Stimulated activated CD4-positive, alpha-beta T cell treated with anti-CD3 and anti-CD28 coated beads, Interleukin-1b, Interleukin-23, amount 100 ng/mL, for 4 hours (primary cell): ENCODE results near the gene CD164.

Experiments
- DNase-seq, 2 donors: peaks; one replicate each; pipeline ENCODE4 v3.0.0-alpha.2; 2020; ENCODE audit warnings: low read depth in 2 of 2

Gene CD164

DNA sequence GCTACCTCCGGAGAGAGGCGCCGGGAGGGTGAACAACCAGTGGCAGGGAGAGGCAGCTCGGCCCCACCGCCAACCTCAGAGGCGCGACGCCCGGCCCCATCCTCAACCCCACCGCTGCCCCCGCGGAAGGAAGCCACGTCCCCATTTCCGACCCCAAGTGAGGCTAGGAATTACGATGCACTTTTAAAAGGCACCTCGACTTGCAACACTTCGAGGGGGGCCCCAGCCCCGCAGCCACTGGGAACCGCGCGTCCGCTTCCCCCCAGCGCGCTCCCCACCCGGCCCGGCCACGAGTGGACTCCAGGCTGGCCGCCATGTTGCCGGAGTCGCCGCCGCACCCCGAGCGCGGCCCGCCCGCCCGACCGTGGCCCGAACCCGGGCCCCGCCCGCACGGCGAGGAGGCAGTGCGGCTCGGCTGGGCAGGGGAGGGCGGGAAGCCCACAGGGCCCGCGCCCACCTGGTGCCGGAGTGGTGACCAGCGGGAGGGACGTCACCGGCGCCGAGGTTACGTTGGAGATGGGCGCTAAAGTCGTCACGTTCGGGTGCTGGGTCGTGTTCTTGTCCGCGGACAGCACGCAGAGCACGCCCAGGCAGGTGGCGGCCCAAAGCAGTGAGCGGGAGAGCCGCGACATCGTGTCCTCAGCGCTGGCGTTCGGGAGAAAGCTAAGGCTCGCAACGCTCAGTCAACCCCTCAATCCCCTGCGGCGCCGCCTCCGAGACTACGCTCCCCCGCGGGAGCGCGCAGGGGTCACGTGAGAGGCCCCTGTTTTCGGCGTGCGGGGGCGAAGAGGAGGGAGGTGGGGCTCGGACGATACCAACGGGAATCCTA lies at the start of gene CD164:
TSS of gene CD164 (minus strand) at position 721 of the 829 bp plus-strand sequence. CDS start at position 632, 89 bp downstream.
- peak; percentile 90 to 94 for DNase-seq

- no peak for DNase-seq
Measured at GRCh38 chr6:109429496-109429895, 47.2 kb upstream of the CD164 start.

GRCh38 chr6:109428889-109429477 lies 46.7 kb upstream of the CD164 start:
- no peak for DNase-seq

GRCh38 chr6:109424946-109425345 lies 42.7 kb upstream of the CD164 start:
- no peak for DNase-seq

GRCh38 chr6:109421184-109421583 lies 38.9 kb upstream of the CD164 start:
- DNase-seq: no peak

DNA sequence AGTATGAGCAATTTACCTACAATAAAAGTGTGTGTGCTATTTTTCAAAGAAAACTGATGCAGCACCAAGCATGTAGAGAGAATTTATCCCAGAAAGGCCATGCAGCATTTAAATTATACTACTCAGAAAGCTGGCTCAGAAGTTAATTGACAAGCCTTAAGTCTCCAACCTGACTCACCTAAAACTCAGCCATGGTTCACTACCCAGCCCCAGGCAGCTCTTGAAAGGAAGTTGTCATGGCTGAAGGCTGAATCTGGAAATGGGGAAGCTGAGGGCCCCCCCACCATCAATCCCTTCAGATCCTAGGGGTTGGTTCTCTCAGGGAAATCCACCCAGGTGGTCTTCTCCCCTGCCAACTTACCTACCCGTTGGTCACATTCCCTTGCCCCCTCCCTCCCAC lies 38.5 kb upstream of the CD164 start:
- DNase-seq: no peak

DNA sequence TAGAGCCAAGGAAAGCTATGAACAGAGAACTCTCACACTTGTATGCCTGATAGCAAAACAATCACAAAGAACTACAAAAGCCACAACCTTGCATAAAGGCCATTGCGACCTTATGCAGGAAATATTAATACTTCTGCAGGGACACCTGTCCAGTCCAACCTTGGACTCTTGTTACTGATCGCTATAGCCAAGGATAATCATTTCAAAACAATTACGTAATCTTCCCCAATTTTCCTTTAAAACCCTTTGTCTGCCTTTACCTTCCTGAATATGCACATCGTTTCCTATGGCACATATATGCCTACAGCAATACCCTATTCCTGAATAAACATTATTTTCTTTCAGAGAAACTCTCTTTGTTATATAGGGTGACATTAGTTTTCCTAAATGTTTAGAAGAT lies 35.4 kb upstream of the CD164 start:
- DNase-seq: no peak

- no peak for DNase-seq
Measured at GRCh38 chr6:109411034-109411433, 28.8 kb upstream of the CD164 start.

GRCh38 chr6:109406196-109406595 lies 23.9 kb upstream of the CD164 start:
- no peak for DNase-seq

GRCh38 chr6:109397020-109397419 lies 14.8 kb upstream of the CD164 start:
- no peak for DNase-seq

DNA sequence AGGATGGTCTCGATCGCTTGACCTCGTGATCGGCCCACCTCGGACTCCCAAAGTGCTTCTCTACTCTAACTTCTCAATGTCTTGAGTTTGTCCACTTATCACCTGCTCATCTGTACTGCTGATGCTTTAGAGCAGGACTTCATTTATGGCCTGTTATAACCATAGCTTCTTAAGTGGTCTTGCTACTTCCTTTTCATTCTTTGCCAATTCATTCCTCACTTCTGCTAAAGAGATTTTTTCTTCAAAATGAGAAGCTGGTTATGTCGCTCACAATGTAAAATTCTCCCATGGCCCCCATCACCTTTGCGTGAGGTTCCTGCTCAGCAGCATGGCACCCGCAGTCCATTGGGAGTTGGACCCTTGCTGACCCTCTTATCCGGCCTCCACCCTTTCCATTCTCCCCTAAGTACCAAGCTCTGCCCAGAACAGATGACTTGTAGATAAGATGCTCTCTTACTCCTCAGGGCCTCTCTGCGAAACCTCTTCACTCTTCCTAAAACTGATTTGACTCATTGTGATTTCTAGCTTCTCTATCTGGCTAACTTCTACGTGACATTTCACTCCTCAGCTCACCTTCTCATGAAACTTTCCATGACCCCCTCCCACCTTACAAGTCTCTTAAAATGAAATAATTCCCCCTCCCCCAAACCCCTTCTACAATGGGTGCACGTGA lies 13.9 kb upstream of the CD164 start:
- no peak for DNase-seq

DNA sequence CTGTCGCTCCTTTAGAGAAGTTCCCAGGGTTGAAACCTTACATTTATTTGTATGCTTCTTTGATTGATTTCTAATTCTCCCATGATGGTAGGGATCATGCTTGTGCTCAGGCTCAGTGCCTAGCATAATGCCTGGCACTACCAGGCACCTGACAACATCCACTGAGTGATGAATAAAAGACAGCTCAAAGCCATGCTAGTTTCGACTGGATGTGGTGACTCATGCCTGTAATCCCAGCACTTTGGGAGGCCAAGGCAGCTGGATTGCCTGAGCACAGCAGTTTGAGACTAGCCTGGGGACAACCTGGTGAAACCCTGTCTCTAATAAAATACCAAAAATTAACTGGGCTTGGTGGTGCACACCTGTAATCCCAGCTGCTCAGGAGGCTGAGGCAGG lies 11.6 kb upstream of the CD164 start:
- no peak for DNase-seq

DNA sequence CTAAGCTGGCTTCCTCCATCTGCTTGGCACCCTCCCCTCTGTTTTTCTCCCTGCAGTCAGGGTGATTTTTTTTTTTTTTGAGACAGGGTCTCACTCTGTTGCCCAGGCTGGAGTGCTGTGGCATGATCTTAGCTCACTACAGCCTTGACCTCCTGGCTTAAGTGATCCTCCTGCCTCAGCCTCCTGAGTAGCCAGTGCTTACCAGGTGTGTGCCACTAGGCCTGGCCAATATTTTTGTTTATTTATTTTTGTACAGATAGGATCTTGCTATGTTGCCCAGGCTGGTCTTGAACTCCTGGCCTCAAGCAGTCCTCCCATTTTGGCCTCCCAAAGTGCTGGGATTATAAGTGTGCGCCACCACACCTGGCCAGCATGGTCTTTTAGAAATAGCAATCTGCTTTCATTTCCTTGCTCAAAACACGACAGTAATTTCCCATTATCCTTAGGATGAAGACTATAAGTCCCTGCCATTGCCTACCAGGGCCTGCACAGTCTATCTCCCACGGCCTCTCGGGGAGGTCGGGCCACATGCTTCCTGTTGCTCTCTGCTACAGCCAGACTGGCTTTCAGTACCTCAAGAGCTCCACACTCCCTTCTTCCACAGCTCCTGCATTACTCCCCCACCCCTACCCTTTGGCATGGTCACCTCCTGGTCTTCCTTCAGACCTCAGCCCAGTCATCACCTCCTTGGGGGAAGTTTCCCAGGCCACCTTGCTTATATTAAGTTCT lies 11.1 kb upstream of the CD164 start:
- DNase-seq: no peak

GRCh38 chr6:109389650-109390274 lies 7.5 kb upstream of the CD164 start:
- DNase-seq: no peak

DNA sequence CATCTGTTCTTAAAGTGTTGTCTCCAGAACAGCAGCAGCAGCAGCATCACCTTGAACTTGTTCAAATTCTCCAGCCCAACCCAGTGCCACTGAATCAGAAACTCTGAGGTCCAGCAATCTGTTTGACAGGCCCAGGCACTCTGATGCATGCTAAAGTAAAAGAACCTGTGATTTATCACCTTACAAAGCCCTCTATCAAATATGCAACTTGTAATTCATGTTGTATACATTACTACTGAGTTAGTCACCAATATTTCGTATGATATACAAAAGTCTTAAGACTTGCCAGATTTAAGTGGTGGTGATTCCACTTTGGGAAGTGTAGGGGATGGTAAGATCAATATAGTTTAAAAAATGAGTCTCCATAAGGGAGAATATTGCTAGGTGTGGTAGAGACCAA lies 6.0 kb upstream of the CD164 start:
- DNase-seq: no peak

DNA sequence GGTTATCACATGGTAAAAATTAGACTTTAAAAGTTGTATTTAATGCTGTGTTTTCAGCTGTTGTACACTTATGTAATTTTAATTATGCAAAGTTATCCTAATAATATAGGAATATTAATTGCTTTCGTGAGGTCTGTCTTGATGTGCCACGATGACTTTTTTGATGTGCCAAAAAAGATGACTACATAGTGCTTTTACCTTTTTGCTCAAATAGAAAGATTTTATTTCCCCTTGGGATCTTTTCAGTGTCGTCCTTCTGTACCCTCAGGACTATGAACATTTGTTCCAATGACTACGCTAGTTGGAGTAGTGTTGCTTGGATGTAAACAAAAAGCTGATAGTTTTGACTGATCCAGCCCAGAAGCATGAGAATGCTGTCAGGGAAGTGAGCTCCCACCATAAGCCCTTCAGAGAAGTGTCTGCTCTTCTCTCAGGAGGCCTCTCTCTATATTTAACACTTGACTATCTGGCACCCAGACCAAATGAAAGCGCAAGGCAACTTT lies 1.2 kb upstream of the CD164 start:
- no peak for DNase-seq

DNA sequence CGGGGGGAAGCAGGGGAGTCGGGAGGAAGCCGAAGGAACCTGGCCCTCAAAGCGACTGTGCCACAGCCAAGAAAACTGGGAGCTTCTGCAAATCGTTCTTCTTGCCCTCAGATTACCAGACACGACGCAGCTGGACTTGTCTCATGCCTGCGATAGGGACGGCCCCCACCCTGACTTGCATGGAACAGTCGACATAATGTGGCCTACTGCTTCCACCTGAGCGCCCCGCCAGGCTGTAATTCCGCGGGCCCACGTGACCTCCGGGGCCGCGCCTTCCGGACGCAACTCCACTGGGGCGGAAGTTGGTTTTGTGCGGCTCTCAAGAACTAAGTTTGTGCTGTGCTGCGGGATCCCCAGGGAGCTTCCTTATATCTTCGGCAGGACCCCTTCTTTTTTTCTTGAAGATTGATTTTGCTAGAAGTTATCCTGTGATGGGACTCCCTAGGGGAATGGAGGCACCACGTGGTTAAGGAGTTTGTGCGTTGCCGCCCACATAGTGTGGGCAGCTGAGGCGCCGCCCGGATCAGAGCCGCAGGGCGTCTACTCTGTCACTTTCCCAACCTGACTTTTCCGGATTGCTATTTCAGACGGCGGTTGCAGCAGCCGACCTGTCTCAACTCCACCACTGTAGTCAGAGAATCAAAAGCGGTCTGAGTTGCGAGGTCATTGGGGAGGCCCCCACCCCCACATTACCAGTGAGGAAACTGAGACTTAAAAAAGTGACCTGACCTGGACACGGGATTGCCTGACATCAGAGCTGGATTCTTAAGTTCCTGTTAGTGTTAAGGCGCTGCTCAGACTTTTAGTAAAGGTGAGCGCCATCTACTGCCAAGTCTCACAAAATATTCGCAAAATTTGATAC lies 540 bp upstream of the CD164 start:
- DNase-seq: peak; percentile 82 to 84

- DNase-seq: no peak
Measured at GRCh38 chr6:109381061-109381746, 1.1 kb downstream of the CD164 start.

DNA sequence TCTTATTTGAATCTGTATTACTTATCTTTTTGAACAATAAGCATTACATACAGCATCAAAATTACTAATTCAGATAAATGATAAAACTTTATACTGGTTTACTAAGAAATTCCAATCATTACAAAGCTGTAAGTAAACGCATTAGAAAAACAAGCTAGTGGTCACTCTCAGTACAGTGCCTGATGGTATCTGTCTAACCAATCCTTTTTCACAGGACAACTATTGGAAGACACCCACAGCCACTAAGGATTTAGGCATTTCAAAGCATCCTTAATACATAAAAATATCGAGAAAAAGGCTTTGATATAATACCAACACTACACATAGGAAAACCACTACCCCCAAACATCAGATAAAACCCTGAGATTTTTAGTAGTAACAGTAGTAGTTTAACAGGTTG lies 2.6 kb downstream of the CD164 start:
- DNase-seq: no peak

DNA sequence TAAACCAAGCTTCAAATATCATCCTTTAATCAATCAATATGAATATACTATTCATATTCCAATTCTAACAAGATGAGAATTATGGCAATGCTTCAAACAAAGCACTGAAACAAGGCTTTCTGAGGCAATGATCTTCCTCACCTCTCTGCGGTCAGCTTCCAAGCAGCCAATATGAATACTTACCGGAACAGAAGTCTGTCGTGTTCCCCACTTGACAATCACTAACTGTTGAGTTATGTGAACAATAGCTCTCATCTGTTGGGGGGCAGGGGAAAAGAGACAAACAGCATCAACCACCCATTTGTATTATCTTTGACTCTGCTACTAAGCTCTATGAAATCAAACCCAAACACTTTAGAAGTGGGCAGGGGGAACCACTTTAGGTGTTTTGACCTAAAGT lies 4.5 kb downstream of the CD164 start:
- no peak for DNase-seq
